T-cell (primary cell): ENCODE measurements around the gene HDAC11. TPM values are rescaled to one million over a fixed set of nuclear protein-coding genes. Genes with fewer than 3 reads are reported as not detected.
"Not testable (repeated sequence)": the region's sequence is repeated elsewhere in the genome, so short reads cannot be mapped to it uniquely, and the experiment has no call there.

ENCODE experiments used
- ATAC-seq, 4 experiments: fragments of 200-7000 bp in 3 of 4; fragments of 150-1000 bp in 1 of 4; cut with Tn5 transposase; replicated peaks in 1 of 4; 1 replicate in 3 of 4; 2 replicates in 1 of 4; pipeline ENCODE4 v1.10.0; 2021; ENCODE audit warnings: moderate library complexity in 3 of 4, mild to moderate bottlenecking in 2 of 4, moderate number of reproducible peaks in 1 of 4
- CTCF ChIA-PET, 2 donors: fragments of 300-600 bp; sonication (Branson Sonifier 250); formaldehyde crosslinking; loops; one replicate each; lab custom pipeline; 2022; ENCODE audit warnings: antibody characterized with exemption in 2 of 2; lab: Charles Lee
- POLR2A ChIA-PET, 2 donors: fragments of 300-600 bp; sonication (Branson Sonifier 250); formaldehyde crosslinking; loops; one replicate each; lab custom pipeline; 2022; ENCODE audit warnings: antibody characterized with exemption in 2 of 2; lab: Charles Lee
- DNase-seq, 35 experiments: peaks; one replicate each; pipeline versions ENCODE4 v3.0.0 to v3.0.0-alpha.2; 2013 to 2023
- H3K27ac ChIP-seq: one replicate; pipeline ENCODE4 v1.5.1; 2013; ENCODE audit warnings: low read length
- H3K27me3 ChIP-seq, 2 experiments: replicated peaks in 1 of 2; 1 replicate in 1 of 2; 2 replicates in 1 of 2; pipeline versions ENCODE4 v1.6.1 to v1.7.0; 2013; ENCODE audit warnings: low read length in 1 of 2, mixed read lengths in 1 of 2; ENCODE audit not compliant: control insufficient read depth in 2 of 2, insufficient read depth in 2 of 2; ENCODE audit errors: extremely low read depth in 1 of 2
- H3K36me3 ChIP-seq, 2 donors: 1 replicate in 1 of 2; 2 replicates in 1 of 2; pipeline versions ENCODE4 v1.6.1 to v1.7.0; 2013; ENCODE audit warnings: low read length in 1 of 2; ENCODE audit not compliant: control insufficient read depth in 2 of 2, insufficient read depth in 1 of 2; ENCODE audit errors: extremely low read depth in 1 of 2
- H3K4me1 ChIP-seq, 2 experiments: 1 replicate in 1 of 2; 2 replicates in 1 of 2; pipeline versions ENCODE4 v1.6.1 to v1.7.0; 2013; ENCODE audit warnings: low read length in 2 of 2, mixed read lengths in 1 of 2; ENCODE audit not compliant: insufficient read depth in 2 of 2, control insufficient read depth in 1 of 2; ENCODE audit errors: extremely low read depth in 1 of 2
- H3K4me3 ChIP-seq, 2 donors: 1 replicate in 1 of 2; 2 replicates in 1 of 2; pipeline versions ENCODE4 v1.5.1 to v1.7.0; 2013; ENCODE audit warnings: mild to moderate bottlenecking in 2 of 2, low read length in 1 of 2, moderate library complexity in 1 of 2; ENCODE audit not compliant: control insufficient read depth in 1 of 2; ENCODE audit errors: extremely low read depth in 1 of 2
- H3K9me3 ChIP-seq: 2 replicates; pipeline ENCODE4 v1.7.0; 2013
- H3K27ac Mint-ChIP-seq, 2 donors: one replicate each; pipeline ENCODE4 v1.8.0; 2020 to 2021; ENCODE audit warnings: mild to moderate bottlenecking in 2 of 2, mixed read lengths in 2 of 2
- H3K27me3 Mint-ChIP-seq, 2 donors: one replicate each; pipeline ENCODE4 v1.8.0; 2021 to 2022; ENCODE audit warnings: mixed read lengths in 2 of 2
- H3K36me3 Mint-ChIP-seq: one replicate; pipeline ENCODE4 v1.8.0; 2021; ENCODE audit warnings: mixed read lengths
- H3K4me1 Mint-ChIP-seq, 3 donors: one replicate each; pipeline ENCODE4 v1.8.0; 2020 to 2022; ENCODE audit warnings: mixed read lengths in 3 of 3, mild to moderate bottlenecking in 1 of 3
- H3K4me3 Mint-ChIP-seq, 3 donors: one replicate each; pipeline ENCODE4 v1.8.0; 2020 to 2022; ENCODE audit warnings: mild to moderate bottlenecking in 3 of 3, mixed read lengths in 3 of 3, moderate library complexity in 3 of 3
- H3K9me3 Mint-ChIP-seq, 3 donors: one replicate each; pipeline ENCODE4 v1.8.0; 2020 to 2022; ENCODE audit warnings: mixed read lengths in 3 of 3
- WGBS: methylation state at CpG from one replicate; pipeline ENCODE4 v1.1.5; 2013; ENCODE audit warnings: missing lambda C conversion rate; ENCODE audit not compliant: insufficient coverage; 5-methylcytosine and 5-hydroxymethylcytosine counted together
- total RNA-seq, 35 experiments: library from RNA in 6 of 35; stranded (reverse) in 6 of 35; fragments of 120-200 nt in 1 of 35; gene quantifications; one replicate each; pipeline versions ENCODE4 v1.2.1 to v1.2.4 and lab custom pipeline; 2013 to 2026

The HDAC11 gene
- total RNA-seq, 5 donors from 2014 or later (not counting 1 experiment from before 2014, with no cell fraction given): 5.9 to 10.4 (median 7.9) TPM

DNA sequence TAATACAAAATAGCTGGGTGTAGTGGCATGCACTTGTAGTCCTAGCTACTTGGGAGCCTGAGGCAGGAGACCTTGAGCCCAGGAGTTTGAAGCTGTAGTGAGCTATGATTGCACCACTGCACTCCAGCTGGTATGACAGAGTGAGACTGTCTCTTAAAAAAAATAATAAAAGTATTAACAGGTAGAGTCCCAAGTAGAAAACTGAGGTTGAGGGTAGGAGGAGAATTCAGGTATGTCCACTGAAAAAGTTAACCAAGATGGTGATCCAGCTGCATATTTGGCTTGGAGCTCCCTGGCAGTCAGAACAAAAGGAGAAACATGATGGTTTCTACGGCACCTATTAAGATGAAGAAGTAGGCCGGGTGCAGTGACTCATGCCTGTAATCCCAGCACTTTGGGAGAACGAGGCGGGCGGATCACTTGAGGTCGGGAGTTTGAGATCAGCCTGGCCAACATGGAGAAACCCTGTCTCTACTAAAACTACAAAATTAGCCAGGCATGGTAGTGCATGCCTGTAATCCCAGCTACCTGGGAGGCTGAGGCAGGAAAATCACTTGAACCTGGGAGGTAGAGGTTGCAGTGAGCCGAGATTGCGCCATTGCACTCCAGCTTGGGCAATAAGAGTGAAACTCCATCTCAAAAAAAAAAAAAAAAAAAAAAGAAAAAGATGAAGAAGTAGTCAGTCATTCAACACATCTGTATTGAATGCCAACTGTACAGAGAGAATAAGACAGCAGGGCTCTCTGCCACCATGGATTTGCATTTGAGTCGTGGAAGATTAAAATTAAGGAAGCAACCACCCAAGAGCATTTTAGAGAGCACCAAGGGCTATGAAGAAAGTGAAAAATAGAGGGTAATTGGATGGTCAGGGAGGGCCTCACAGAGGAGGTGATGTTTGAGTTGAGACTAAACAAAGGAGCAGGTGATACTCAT lies 5.8 kb downstream of the HDAC11 start:
- not testable (repeated sequence) for H3K9me3 ChIP-seq, H3K4me3 Mint-ChIP-seq, H3K27me3 Mint-ChIP-seq, H3K36me3 ChIP-seq, H3K4me3 ChIP-seq, H3K27ac Mint-ChIP-seq, H3K27me3 ChIP-seq, H3K36me3 Mint-ChIP-seq, H3K9me3 Mint-ChIP-seq, DNase-seq, ATAC-seq
- 87% methylated on average over 3 of the region's 9 CpGs for WGBS
- CTCF ChIA-PET: interaction anchor here in 1 of 2 donors (0.6 kb wide), 1 partner anchor 94 kb away, joined by 3 read pairs; no protein-coding TSS in a partner anchor
- Histone ChIP-seq H3K4me1 (peaks cover 0 to 25% of the 10 kb centered on the region in 2 experiments), H3K27ac (peak overlapping the region; percentile 44)
- POLR2A ChIA-PET: interaction anchor here (0.6 to 0.7 kb wide), 3 partner anchors 546 to 1298 kb away, joined by 3 to 7 read pairs (median 6); no protein-coding TSS in a partner anchor
- peaks cover 17 to 24% (median 22%) of the 10 kb centered on the region in 3 donors for H3K4me1 Mint-ChIP-seq

DNA sequence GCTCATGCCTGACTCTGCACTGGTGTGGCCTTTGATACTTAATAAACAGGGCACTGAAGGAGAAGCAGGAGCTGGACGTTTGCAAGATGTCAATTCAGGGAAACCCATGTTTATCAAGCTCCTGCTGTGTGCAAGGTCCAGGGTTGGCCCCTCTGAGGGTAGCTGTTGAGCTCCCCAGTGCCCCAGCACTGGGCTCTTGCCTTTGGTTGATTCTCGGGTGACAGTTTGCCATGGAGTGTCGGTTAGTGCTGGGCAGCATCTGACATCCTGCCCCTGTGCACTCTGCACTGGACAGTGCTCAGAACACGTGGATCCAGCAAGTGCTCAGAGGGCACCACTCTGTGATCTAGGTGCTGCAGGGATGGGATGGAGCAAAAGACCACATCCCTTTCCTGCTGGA lies 7.3 kb downstream of the HDAC11 start:
- WGBS: 67% methylated on average over 4 of the region's 4 CpGs
- ChIA-PET POLR2A (no interaction called here), CTCF (no interaction called here)
- H3K27me3 ChIP-seq: no peaks in the 10 kb centered on the region
- ATAC-seq (peak in 1 of 4 experiments; percentile 9), DNase-seq (no peak)
- H3K4me3 ChIP-seq: no peak overlapping the region
- no peaks in the 10 kb centered on the region for H3K27me3 Mint-ChIP-seq
- no peak overlapping the region for H3K27ac Mint-ChIP-seq
- no peaks in the 10 kb centered on the region for H3K36me3 ChIP-seq
- peaks cover 0 to 20% of the 10 kb centered on the region in 2 experiments for H3K4me1 ChIP-seq
- H3K36me3 Mint-ChIP-seq: peaks cover 6% of the 10 kb centered on the region
- peaks cover 0 to 3% (median 0%) of the 10 kb centered on the region in 3 donors for H3K9me3 Mint-ChIP-seq
- no peak overlapping the region for H3K27ac ChIP-seq
- no peak overlapping the region for H3K4me3 Mint-ChIP-seq
- no peaks in the 10 kb centered on the region for H3K9me3 ChIP-seq
- H3K4me1 Mint-ChIP-seq: peaks cover 11 to 16% (median 13%) of the 10 kb centered on the region in 3 donors

DNA sequence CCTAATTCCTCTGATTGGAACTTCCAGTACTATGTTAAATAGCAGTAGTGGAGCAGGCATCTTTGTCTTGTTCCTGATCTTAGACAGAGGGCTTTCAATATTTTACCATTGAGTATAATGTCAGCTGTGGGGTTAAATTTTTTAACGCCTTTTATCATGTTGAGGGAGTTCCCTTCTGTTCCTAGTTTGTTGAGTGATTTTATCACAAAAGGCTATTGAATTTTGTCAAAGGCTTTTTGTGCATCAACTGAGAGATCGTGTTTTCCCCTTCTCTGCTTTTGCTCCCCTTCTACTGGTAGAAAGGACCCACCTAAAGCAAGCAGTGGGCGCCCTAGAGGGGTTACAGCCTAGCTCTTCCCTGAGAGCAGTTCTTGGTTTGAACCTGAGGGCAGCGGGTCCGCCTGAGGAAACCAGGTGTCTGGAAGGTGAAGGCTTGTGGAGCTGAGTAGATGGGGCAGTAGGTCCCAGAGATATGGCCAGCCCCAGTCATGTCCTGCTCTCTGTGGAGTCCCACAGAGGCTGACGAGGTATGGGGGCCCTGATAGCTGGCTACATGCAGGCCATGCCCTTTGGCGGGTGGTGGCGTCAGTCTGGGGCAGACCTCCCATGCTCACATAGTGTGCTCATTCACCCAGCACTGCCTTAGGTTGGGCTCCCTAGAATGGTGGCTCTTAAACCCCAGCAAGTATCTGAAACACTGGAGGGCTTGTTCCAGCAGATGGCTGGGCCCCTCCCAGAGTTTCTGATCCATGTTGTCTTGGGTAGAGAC lies 11.3 kb downstream of the HDAC11 start:
- H3K36me3 ChIP-seq: no peaks in the 10 kb centered on the region
- ChIA-PET CTCF (interaction anchor here in 1 of 2 donors (0.6 kb wide), 1 partner anchor 166 kb away, joined by 4 read pairs; no protein-coding TSS in a partner anchor), POLR2A (no interaction called here)
- H3K27me3 ChIP-seq: no peaks in the 10 kb centered on the region
- no peak for DNase-seq
- no peaks in the 10 kb centered on the region for H3K9me3 ChIP-seq
- Mint-ChIP-seq H3K27me3 (no peaks in the 10 kb centered on the region), H3K4me1 (peaks cover 0 to 5% (median 3%) of the 10 kb centered on the region in 3 donors), H3K4me3 (no peak overlapping the region), H3K9me3 (peaks cover 0 to 3% (median 0%) of the 10 kb centered on the region in 3 donors), H3K36me3 (peaks cover 6% of the 10 kb centered on the region), H3K27ac (no peak overlapping the region)
- no peak for ATAC-seq
- H3K4me1 ChIP-seq: peaks cover 0 to 21% of the 10 kb centered on the region in 2 experiments
- no peak overlapping the region for H3K27ac ChIP-seq
- H3K4me3 ChIP-seq: no peak overlapping the region
- 72% methylated on average over 5 of the region's 8 CpGs for WGBS

DNA sequence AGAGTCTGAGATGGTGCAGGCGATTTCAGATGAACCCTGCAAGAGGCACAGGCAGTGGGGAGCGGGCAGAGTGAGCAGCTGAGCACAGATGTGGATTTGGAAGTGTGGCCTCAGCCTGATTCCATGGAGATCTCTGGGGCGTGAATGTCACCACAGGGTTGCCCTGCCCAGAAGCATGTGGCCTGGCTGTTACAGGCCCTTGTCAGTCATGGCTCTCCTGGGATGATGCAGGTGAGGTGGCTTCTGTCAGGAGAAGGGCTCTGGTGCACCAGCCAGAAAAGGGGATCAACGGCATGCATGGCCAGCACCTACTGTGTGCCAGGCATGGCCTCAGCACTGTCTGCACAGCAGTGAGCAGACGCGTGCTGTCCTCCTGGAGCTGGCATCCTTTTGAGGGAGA lies 11.9 kb downstream of the HDAC11 start:
- Histone ChIP-seq H3K9me3 (no peaks in the 10 kb centered on the region), H3K27me3 (no peaks in the 10 kb centered on the region), H3K4me1 (peaks cover 0 to 24% of the 10 kb centered on the region in 2 experiments), H3K27ac (no peak overlapping the region), H3K4me3 (no peak overlapping the region), H3K36me3 (no peaks in the 10 kb centered on the region)
- POLR2A ChIA-PET: no interaction called here
- Mint-ChIP-seq H3K36me3 (peaks cover 6% of the 10 kb centered on the region), H3K27me3 (no peaks in the 10 kb centered on the region), H3K27ac (no peak overlapping the region), H3K4me1 (peaks cover 0 to 5% (median 3%) of the 10 kb centered on the region in 3 donors), H3K4me3 (no peak overlapping the region), H3K9me3 (peaks cover 0 to 3% (median 0%) of the 10 kb centered on the region in 3 donors)
- CTCF ChIA-PET: no interaction called here
- DNase-seq: no peak
- 84% methylated on average over 6 of the region's 6 CpGs for WGBS
- no peak for ATAC-seq

DNA sequence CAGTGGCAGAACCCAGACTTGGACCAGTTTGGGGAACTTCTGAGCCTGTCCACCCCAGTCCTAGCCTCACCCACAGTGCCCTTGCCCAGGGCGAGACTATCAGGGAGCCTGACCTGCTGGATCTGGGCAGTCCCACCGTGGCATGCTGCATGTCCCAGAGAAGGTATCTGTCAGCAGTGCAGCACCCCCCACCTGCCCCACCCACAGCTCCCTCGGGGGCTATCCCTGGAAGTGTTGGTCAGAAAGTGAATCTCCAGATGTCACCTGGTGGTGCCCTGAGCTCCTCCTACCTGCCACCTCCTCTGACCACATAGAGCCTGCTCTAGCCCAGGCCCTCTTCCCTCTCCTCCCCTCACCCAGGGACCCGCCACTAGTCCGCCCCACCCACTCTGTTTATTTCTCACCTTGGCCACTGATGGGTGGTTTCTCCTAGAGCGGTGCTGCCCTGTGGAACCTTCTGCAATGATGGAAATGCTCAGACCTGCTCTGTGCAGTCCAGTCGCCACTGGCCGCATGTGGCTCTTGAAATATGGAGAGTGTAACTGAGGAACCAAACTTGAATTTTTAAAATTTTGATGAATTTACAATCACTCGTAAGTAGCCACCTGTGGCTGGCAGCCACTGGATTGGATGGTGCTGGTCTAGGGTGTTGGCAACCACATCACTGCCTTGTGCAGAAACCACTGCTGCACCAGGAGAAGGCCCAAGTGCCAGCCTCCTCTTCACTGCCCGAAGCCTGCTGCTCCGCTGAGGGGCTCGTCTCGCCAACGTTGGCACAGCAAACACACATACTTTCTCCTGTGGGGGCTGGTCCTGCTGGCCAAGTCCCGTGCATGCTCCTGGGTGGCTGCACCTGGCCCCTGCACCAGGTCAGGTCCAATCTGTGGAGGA lies 13.1 kb downstream of the HDAC11 start:
- no peaks in the 10 kb centered on the region for H3K27me3 Mint-ChIP-seq
- peaks cover 6% of the 10 kb centered on the region for H3K36me3 Mint-ChIP-seq
- peaks cover 0 to 24% of the 10 kb centered on the region in 2 experiments for H3K4me1 ChIP-seq
- no peaks in the 10 kb centered on the region for H3K27me3 ChIP-seq
- no peak for ATAC-seq
- H3K4me1 Mint-ChIP-seq: peaks cover 0 to 3% (median 0%) of the 10 kb centered on the region in 3 donors
- ChIA-PET CTCF (no interaction called here), POLR2A (no interaction called here)
- no peak overlapping the region for H3K4me3 ChIP-seq
- 82% methylated on average over 14 of the region's 15 CpGs for WGBS
- H3K9me3 ChIP-seq: no peaks in the 10 kb centered on the region
- H3K36me3 ChIP-seq: no peaks in the 10 kb centered on the region
- H3K27ac ChIP-seq: no peak overlapping the region
- H3K27ac Mint-ChIP-seq: peak overlapping the region in 1 of 2 donors; percentile 16
- no peak overlapping the region for H3K4me3 Mint-ChIP-seq
- peaks cover 0 to 3% (median 0%) of the 10 kb centered on the region in 3 donors for H3K9me3 Mint-ChIP-seq
- DNase-seq: no peak
